ENCODE results near the gene IRX2. TPM values are rescaled to one million over a fixed set of nuclear protein-coding genes. Genes with fewer than 3 reads are reported as not detected.

Gene IRX2
- total RNA-seq, 1 donor: 7.2 TPM

GRCh38 chr5:2759091-2759490 is 7.6 kb upstream of the IRX2 start:
- H3K4me1 ChIP-seq (ENCODE audit: insufficient read depth, low read length): peaks cover 25% of the 10 kb centered on the region
- H3K27ac ChIP-seq (ENCODE audit: low read depth, low read length): no peak overlapping the region
- no peaks in the 10 kb centered on the region for H3K9me3 ChIP-seq (ENCODE audit: low read depth, low read length)
- no peaks in the 10 kb centered on the region for H3K27me3 ChIP-seq (ENCODE audit: insufficient read depth, low read length)
- no peaks in the 10 kb centered on the region for H3K36me3 ChIP-seq (ENCODE audit: insufficient read depth, low read length)
- TF ChIP-seq, protein P1, sequence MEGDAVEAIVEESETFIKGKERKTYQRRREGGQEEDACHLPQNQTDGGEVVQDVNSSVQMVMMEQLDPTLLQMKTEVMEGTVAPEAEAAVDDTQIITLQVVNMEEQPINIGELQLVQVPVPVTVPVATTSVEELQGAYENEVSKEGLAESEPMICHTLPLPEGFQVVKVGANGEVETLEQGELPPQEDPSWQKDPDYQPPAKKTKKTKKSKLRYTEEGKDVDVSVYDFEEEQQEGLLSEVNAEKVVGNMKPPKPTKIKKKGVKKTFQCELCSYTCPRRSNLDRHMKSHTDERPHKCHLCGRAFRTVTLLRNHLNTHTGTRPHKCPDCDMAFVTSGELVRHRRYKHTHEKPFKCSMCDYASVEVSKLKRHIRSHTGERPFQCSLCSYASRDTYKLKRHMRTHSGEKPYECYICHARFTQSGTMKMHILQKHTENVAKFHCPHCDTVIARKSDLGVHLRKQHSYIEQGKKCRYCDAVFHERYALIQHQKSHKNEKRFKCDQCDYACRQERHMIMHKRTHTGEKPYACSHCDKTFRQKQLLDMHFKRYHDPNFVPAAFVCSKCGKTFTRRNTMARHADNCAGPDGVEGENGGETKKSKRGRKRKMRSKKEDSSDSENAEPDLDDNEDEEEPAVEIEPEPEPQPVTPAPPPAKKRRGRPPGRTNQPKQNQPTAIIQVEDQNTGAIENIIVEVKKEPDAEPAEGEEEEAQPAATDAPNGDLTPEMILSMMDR (IDR thresholded peaks at IDR 0.05; ENCODE audit: extremely low read depth, low read depth, low read length): no peak
- DNase-seq (ENCODE audit: insufficient read length, low spot score, missing footprints): no peak
- H3K79me2 ChIP-seq (ENCODE audit: insufficient read depth, low read length): no peaks in the 10 kb centered on the region
- H2AFZ ChIP-seq (ENCODE audit: low read length): peak overlapping the region; percentile 7
- no peak overlapping the region for H3K4me3 ChIP-seq (ENCODE audit: insufficient read depth, low read length)
- no peaks in the 10 kb centered on the region for H4K20me1 ChIP-seq (ENCODE audit: insufficient read depth, low read length)
- no peak overlapping the region for H3K4me2 ChIP-seq (ENCODE audit: insufficient read depth, low read length)

DNA sequence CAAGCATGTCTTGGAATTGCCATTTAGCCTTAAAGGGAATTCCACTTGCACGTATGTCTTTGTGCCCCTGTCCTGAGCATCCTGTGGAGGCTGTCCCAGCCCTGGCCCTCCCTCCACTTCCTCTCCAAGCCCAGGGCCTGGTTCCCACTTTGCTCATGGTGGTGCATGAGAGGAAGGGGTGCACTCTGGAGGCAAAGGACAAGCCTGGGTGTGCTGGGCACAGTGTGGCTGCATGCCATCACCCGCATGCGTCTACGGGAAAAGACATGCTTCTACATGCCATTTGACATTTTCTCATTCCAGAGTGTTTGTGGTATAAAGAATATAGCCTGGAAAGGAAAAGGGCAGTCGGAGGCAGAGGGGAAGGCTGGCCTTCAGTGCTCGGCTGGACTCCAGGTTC is 7.2 kb upstream of the IRX2 start:
- Histone ChIP-seq H3K9me3 (ENCODE audit: low read depth, low read length) (no peaks in the 10 kb centered on the region), H3K79me2 (ENCODE audit: insufficient read depth, low read length) (no peaks in the 10 kb centered on the region), H4K20me1 (ENCODE audit: insufficient read depth, low read length) (no peaks in the 10 kb centered on the region), H3K4me1 (ENCODE audit: insufficient read depth, low read length) (peaks cover 25% of the 10 kb centered on the region), H3K36me3 (ENCODE audit: insufficient read depth, low read length) (no peaks in the 10 kb centered on the region), H3K4me2 (ENCODE audit: insufficient read depth, low read length) (no peak overlapping the region), H3K27me3 (ENCODE audit: insufficient read depth, low read length) (no peaks in the 10 kb centered on the region), H3K4me3 (ENCODE audit: insufficient read depth, low read length) (no peak overlapping the region), H2AFZ (ENCODE audit: low read length) (peak overlapping the region; percentile 7), H3K27ac (ENCODE audit: low read depth, low read length) (no peak overlapping the region)
- TF ChIP-seq, protein P1 (IDR thresholded peaks at IDR 0.05; ENCODE audit: extremely low read depth, low read depth, low read length): no peak
- DNase-seq (ENCODE audit: insufficient read length, low spot score, missing footprints): no peak

DNA sequence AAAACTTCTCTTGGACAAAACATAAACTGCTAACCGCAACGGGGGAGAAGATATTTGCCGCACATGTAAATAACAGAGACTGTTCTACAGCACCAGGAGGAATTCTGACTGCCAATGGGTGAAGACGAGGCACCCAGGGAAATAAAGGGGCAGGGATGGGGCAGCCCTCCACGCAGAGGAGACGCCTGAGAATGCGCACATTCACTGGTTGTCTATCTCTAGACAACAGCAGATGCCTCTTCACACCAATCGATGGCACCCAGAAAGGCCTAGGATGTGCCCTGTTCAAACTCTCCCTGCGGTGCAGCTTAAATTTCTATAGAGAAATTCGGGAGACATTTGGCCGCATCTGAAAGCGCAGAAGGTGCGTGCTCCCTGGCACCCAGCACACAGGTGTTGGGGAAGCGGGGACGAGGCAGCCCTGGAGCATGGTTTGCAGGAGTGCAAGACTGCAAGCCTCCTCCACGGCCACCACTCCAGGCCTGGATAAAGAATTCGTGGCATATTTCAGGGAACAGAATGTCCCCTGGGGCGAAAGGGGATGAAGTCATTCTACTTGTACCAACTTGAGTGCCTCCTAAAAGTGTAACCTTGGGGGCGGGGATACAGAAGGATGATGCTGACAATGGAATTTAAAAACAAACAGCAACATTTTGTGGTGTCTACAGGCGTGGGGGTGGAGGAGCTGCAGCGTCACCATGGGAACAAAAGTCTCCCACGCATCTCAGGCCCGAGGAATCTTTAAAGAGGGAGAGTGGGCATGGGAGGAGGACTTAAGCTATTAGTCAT is 6.3 kb upstream of the IRX2 start:
- Histone ChIP-seq H3K4me3 (ENCODE audit: insufficient read depth, low read length) (peak overlapping the region; percentile 11), H3K9me3 (ENCODE audit: low read depth, low read length) (no peaks in the 10 kb centered on the region), H4K20me1 (ENCODE audit: insufficient read depth, low read length) (no peaks in the 10 kb centered on the region), H3K27ac (ENCODE audit: low read depth, low read length) (peak overlapping the region; percentile 25), H2AFZ (ENCODE audit: low read length) (no peak overlapping the region), H3K27me3 (ENCODE audit: insufficient read depth, low read length) (no peaks in the 10 kb centered on the region), H3K36me3 (ENCODE audit: insufficient read depth, low read length) (no peaks in the 10 kb centered on the region), H3K4me1 (ENCODE audit: insufficient read depth, low read length) (peaks cover 27% of the 10 kb centered on the region), H3K4me2 (ENCODE audit: insufficient read depth, low read length) (peak overlapping the region; percentile 89), H3K79me2 (ENCODE audit: insufficient read depth, low read length) (no peaks in the 10 kb centered on the region)
- TF ChIP-seq, protein P1 (IDR thresholded peaks at IDR 0.05; ENCODE audit: extremely low read depth, low read depth, low read length): no peak
- peak; percentile 98 for DNase-seq (ENCODE audit: insufficient read length, low spot score, missing footprints)

Measured in osteoblast (primary cell).